SU-DHL-6 (cell line): ENCODE results near the gene PALLD.

Source experiments
- H2AFZ ChIP-seq: fragments of 200-600 bp; sonication (generic); 2 replicates; pipeline ENCODE4 v1.6.1; 2014; ENCODE audit warnings: low read depth, mild to moderate bottlenecking, moderate library complexity, mixed read lengths, antibody characterized with exemption, low read length; ENCODE audit not compliant: severe bottlenecking
- H3F3A ChIP-seq: fragments of 200-600 bp; shearing (Covaris generic); 2 replicates; pipeline ENCODE4 v1.6.0; 2016; ENCODE audit warnings: antibody characterized with exemption, mild to moderate bottlenecking; ENCODE audit not compliant: insufficient read depth
- H3K27ac ChIP-seq: fragments of 200-600 bp; sonication (generic); 2 replicates; pipeline ENCODE4 v1.5.1; 2016; ENCODE audit warnings: low read depth, mild to moderate bottlenecking, low read length, moderate library complexity, mixed read lengths
- H3K27me3 ChIP-seq: fragments of 200-600 bp; sonication (generic), shearing (Covaris generic); 2 replicates; pipeline ENCODE4 v1.6.0; 2014; ENCODE audit warnings: mild to moderate bottlenecking, low read length
- H3K36me3 ChIP-seq: fragments of 200-600 bp; sonication (generic); 2 replicates; pipeline ENCODE4 v1.6.1; 2014; ENCODE audit warnings: mild to moderate bottlenecking, low read length, mixed read lengths
- H3K4me2 ChIP-seq: fragments of 300-600, 200-600 bp; shearing (Covaris generic), sonication (generic); 2 replicates; pipeline ENCODE4 v1.6.0; 2014; ENCODE audit warnings: low read length, low read depth, mild to moderate bottlenecking; ENCODE audit not compliant: poor library complexity, severe bottlenecking
- H3K4me3 ChIP-seq: fragments of 200-600 bp; sonication (generic); 2 replicates; pipeline ENCODE4 v1.5.1; 2014; ENCODE audit warnings: antibody characterized with exemption, low read length, mild to moderate bottlenecking, mixed read lengths; ENCODE audit not compliant: insufficient read depth, poor library complexity, severe bottlenecking
- H3K79me2 ChIP-seq: fragments of 200-600 bp; sonication (generic); 2 replicates; pipeline ENCODE4 v1.6.1; 2014; ENCODE audit warnings: mild to moderate bottlenecking, low read length, moderate library complexity; ENCODE audit not compliant: insufficient read depth
- H3K9ac ChIP-seq: fragments of 200-600 bp; sonication (generic); 2 replicates; pipeline ENCODE4 v1.7.0; 2014; ENCODE audit warnings: mild to moderate bottlenecking, low read length
- H3K9me2 ChIP-seq: fragments of 200-600 bp; sonication (generic); replicated peaks from 2 replicates; pipeline ENCODE4 v1.6.1; 2014; ENCODE audit warnings: low read length; ENCODE audit not compliant: insufficient read depth
- H3K9me3 ChIP-seq: fragments of 200-600 bp; sonication (generic); 2 replicates; pipeline ENCODE4 v1.6.1; 2014; ENCODE audit warnings: low read length, mixed read lengths; ENCODE audit not compliant: insufficient read depth
- H4K20me1 ChIP-seq: fragments of 200-600 bp; sonication (generic); 2 replicates; pipeline ENCODE4 v1.6.1; 2014; ENCODE audit warnings: low read depth, mild to moderate bottlenecking, antibody characterized with exemption, low read length, moderate library complexity, mixed read lengths
- EZH2phosphoT487 ChIP-seq: fragments of 200-600 bp; sonication (generic), shearing (Covaris generic); conservative IDR thresholded peaks from 2 replicates; pipeline ENCODE4 v1.6.1; 2018; ENCODE audit warnings: mild to moderate bottlenecking, antibody characterized with exemption, low read length, moderate library complexity, mixed read lengths
- TF ChIP-seq, protein P1 (sequence below): fragments of 200-600 bp; sonication (generic); IDR thresholded peaks from one replicate; pipeline ENCODE4 v1.5.1; 2017; ENCODE audit warnings: antibody characterized with exemption, mild to moderate bottlenecking, low read length, moderate library complexity; ENCODE audit not compliant: insufficient read depth, poor library complexity, severe bottlenecking

The PALLD gene

DNA sequence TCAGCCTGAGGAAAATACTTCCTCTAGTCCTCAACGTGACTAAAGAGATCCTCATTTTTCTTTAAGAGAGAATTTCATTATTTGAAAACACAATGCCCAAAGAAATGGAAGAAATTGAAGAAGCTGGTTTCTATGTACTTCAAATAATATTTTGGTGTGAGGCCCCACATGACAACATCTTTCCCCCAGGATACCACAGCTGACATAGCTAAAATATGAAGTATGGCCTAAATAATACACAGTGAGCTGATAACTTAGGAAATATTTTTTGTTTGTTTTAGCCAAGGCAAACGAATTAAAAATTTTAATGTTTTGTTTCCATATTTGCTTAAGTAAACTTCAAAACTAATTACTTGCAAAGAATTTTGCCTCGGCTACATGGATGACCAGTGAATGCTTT, 364.0 kb downstream of the PALLD start:
- H3K79me2 ChIP-seq = no peaks in the 10 kb centered on the region
- no peak overlapping the region for H3K4me2 ChIP-seq
- no peaks in the 10 kb centered on the region for H3K9me3 ChIP-seq
- H2AFZ ChIP-seq = no peak overlapping the region
- no peak overlapping the region for H3K4me3 ChIP-seq
- no peaks in the 10 kb centered on the region for H3K27me3 ChIP-seq
- H3F3A ChIP-seq = no peaks in the 10 kb centered on the region
- no peaks in the 10 kb centered on the region for H3K9me2 ChIP-seq
- no peak overlapping the region for H3K27ac ChIP-seq
- TF ChIP-seq, protein P1, sequence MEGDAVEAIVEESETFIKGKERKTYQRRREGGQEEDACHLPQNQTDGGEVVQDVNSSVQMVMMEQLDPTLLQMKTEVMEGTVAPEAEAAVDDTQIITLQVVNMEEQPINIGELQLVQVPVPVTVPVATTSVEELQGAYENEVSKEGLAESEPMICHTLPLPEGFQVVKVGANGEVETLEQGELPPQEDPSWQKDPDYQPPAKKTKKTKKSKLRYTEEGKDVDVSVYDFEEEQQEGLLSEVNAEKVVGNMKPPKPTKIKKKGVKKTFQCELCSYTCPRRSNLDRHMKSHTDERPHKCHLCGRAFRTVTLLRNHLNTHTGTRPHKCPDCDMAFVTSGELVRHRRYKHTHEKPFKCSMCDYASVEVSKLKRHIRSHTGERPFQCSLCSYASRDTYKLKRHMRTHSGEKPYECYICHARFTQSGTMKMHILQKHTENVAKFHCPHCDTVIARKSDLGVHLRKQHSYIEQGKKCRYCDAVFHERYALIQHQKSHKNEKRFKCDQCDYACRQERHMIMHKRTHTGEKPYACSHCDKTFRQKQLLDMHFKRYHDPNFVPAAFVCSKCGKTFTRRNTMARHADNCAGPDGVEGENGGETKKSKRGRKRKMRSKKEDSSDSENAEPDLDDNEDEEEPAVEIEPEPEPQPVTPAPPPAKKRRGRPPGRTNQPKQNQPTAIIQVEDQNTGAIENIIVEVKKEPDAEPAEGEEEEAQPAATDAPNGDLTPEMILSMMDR = no peak
- no peak for TF ChIP-seq EZH2phosphoT487
- no peaks in the 10 kb centered on the region for H4K20me1 ChIP-seq
- no peaks in the 10 kb centered on the region for H3K36me3 ChIP-seq
- H3K9ac ChIP-seq = no peak overlapping the region

DNA sequence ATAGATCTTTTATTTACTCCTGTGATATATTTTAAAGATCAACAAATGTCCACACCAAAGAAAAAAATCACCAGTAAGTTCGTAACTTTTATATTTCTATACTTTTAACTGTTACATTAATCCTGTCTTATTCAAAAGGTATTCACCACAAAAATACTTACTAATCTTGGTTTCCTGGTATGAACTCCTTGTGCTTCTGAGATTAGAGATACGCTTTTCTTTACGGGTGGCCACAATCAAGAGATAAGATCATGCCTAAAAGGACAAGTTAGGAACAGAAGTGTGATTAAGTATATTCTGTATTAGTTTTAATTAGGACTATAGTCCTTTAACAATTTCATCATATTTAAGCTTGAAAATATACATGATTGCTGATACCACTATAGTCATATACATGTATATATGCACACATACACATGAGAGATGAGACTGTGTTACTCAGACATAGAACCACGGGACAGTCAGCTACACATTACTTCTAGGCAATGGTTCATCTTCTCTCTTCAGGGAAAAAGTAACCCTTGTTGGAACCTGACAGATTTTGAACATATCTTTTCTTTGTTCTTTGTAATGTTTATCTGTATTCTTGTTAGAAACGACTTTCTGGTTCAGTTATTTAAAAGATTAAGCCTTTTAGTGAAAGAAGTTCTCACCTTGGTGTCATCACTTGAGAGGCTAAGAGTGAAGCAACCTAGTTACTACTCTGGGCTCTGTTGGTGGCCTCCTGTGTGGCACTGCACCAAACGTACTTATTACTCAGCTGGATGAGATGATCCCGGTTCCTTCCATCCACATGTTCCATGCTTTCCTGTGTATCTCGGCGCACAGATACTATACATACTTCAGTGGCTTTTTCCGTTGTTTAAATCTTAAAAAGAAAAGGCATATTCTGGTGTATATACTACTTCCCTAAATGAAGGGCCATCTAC, 367.1 kb downstream of the PALLD start:
- Histone ChIP-seq H3K9me3 (no peaks in the 10 kb centered on the region), H3F3A (no peaks in the 10 kb centered on the region), H4K20me1 (no peaks in the 10 kb centered on the region), H2AFZ (no peak overlapping the region), H3K27me3 (no peaks in the 10 kb centered on the region), H3K79me2 (no peaks in the 10 kb centered on the region), H3K27ac (no peak overlapping the region), H3K9ac (no peak overlapping the region), H3K9me2 (no peaks in the 10 kb centered on the region), H3K4me2 (no peak overlapping the region), H3K4me3 (no peak overlapping the region), H3K36me3 (no peaks in the 10 kb centered on the region)
- TF ChIP-seq EZH2phosphoT487 = no peak

DNA sequence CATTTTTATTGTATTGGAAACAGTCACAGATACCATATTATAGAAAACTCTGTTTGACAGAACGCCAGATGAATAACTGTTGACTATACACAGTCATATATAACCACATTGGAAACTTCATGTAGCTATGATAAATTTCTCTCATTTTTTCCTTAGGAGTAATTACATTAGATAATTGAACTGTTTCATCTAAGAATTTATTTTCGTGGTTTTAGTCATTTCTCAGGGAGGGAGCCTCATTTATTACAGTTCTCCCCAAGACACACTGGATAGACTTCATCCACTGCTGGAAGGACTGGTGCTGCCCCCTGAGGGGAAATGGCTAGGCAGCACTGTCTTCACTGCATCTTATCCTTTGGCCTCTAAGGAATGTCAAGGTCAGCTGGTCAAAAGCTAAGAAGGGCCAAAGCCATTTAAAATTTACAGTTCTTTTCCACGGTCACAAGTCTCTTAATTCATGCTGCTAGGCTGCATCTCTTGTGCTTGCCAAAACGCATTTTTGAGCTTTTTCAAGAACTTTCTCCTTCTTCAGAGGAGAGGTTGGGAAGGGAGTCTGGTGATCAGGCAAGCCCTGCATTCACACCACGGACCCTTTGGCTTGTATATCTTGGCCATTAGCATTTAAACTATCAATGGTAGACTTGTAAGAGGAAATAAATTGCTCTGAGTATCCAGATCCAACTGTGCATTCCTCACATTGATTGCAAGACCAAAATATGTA, 368.1 kb downstream of the PALLD start:
- no peak overlapping the region for H3K4me2 ChIP-seq
- no peaks in the 10 kb centered on the region for H3K9me3 ChIP-seq
- H3K27ac ChIP-seq = no peak overlapping the region
- H3K79me2 ChIP-seq = no peaks in the 10 kb centered on the region
- no peaks in the 10 kb centered on the region for H3K27me3 ChIP-seq
- H2AFZ ChIP-seq = no peak overlapping the region
- no peaks in the 10 kb centered on the region for H3K9me2 ChIP-seq
- H3K36me3 ChIP-seq = no peaks in the 10 kb centered on the region
- TF ChIP-seq, protein P1 = no peak
- no peak for TF ChIP-seq EZH2phosphoT487
- no peaks in the 10 kb centered on the region for H4K20me1 ChIP-seq
- H3F3A ChIP-seq = no peaks in the 10 kb centered on the region
- no peak overlapping the region for H3K4me3 ChIP-seq
- H3K9ac ChIP-seq = no peak overlapping the region

DNA sequence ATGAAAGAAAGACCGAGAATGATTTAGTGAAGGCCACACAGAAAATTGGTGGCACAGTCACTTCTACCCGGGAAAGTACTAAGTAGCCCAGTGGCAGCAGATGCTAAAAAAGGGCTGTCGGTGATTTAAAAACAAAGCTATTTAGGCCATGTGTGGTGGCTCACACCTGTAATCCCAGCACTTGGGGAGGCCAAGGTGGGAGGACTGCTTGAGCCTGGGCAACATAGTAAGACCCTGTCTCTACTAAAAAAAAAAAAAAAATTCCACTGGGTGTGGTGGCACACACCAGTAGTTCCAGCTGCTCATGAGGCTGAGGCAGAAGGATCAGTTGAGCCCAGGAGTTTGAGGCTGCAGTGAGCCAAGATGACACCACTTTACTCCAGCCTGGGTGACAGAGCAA, 369.0 kb downstream of the PALLD start:
- Histone ChIP-seq H2AFZ (no peak overlapping the region), H4K20me1 (no peaks in the 10 kb centered on the region), H3K27me3 (no peaks in the 10 kb centered on the region), H3F3A (no peaks in the 10 kb centered on the region), H3K27ac (no peak overlapping the region), H3K4me2 (no peak overlapping the region), H3K9me3 (no peaks in the 10 kb centered on the region), H3K9me2 (no peaks in the 10 kb centered on the region), H3K36me3 (no peaks in the 10 kb centered on the region), H3K4me3 (no peak overlapping the region), H3K9ac (no peak overlapping the region), H3K79me2 (no peaks in the 10 kb centered on the region)
- TF ChIP-seq, protein P1 = no peak
